Measurements from ENCODE around the gene ATG7. TPM values are rescaled to one million over a fixed set of nuclear protein-coding genes. Genes with fewer than 3 reads are reported as not detected.

ATG7 gene
- total RNA-seq, 4 donors from 2014 or later: 31.3 to 67.7 (median 51.3) TPM

DNA sequence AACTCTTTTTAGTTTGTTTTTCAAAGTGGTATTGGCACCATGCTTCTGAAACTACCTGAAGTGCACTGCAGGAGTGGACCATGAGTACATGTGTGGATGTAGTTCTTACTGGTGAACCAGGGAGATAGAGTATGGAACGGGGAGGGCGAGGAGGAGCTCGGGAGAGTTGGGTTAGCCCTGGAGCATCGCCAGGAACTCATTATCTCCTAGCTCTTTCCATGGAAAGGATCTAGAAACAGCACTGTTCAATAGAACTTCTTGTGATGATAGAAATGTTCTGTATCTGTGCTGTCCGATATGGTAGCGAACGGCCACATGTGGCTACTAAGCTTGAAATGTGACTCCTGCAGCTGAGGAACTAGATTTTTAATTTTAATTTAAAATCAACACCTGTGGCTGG is 324.2 kb downstream of the ATG7 start:
- Histone ChIP-seq H3K4me1 (peaks cover 29 to 61% (median 29%) of the 10 kb centered on the region in 3 donors), H3K9me3 (no peaks in the 10 kb centered on the region), H3K27me3 (no peaks in the 10 kb centered on the region), H3K36me3 (peaks cover 0 to 26% (median 0%) of the 10 kb centered on the region in 3 donors), H3K4me3 (no peak overlapping the region), H3K27ac (no peak overlapping the region)
- intact Hi-C loops (cut with DNase I): no loop called here
- TF ChIP-seq, protein P1, sequence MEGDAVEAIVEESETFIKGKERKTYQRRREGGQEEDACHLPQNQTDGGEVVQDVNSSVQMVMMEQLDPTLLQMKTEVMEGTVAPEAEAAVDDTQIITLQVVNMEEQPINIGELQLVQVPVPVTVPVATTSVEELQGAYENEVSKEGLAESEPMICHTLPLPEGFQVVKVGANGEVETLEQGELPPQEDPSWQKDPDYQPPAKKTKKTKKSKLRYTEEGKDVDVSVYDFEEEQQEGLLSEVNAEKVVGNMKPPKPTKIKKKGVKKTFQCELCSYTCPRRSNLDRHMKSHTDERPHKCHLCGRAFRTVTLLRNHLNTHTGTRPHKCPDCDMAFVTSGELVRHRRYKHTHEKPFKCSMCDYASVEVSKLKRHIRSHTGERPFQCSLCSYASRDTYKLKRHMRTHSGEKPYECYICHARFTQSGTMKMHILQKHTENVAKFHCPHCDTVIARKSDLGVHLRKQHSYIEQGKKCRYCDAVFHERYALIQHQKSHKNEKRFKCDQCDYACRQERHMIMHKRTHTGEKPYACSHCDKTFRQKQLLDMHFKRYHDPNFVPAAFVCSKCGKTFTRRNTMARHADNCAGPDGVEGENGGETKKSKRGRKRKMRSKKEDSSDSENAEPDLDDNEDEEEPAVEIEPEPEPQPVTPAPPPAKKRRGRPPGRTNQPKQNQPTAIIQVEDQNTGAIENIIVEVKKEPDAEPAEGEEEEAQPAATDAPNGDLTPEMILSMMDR (IDR thresholded peaks at IDR 0.05): no peak
- TF ChIP-seq POLR2A (IDR thresholded peaks at IDR 0.05): no peak
- DNase-seq: no peak
- WGBS, 2 donors: 79 to 80% methylated on average over 7 of the region's 7 CpGs

DNA sequence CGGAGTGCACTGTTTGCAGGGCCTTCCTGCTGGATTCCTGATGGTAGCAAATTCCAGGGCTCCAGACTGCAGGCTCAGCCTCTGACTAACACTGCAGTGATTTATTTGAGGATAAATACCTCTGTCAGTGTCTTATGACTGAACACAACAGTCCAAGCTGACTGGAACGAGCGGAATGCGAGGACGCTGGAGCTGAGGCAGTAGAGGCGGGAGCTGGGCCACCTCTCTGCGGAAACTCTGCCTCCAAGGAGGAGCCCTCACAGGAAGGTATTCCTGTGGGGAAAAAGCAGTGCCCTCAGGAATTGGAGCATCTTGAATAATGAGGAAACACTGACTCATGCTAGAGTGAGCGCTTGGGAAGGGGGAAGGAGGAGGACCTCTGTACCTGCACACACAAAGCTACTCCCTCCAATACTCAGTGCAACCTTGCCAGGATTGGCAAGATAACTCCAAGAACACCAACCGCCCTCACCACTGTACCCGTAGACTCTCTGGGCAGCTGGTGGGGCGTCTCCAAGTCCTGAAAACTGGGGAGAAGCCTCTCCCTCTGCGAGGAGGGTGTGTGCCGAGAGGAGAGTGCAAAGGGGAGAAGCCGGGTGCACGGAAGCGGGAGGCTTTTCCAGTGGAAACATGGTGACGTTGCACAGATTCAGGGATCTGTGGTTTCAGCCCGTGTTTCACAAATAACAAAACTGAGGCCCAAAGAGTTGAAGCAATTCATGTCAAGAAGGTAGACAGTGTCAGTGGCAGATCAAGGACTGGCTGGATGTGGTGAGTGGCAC is 328.5 kb downstream of the ATG7 start:
- Histone ChIP-seq H3K27me3 (no peaks in the 10 kb centered on the region), H3K9me3 (no peaks in the 10 kb centered on the region), H3K36me3 (peaks cover 0 to 23% (median 0%) of the 10 kb centered on the region in 3 donors), H3K27ac (peak overlapping the region; percentile 57 to 90 (median 80)), H3K4me3 (no peak overlapping the region), H3K4me1 (peaks cover 25 to 70% (median 34%) of the 10 kb centered on the region in 3 donors)
- no peak for DNase-seq
- no peak for TF ChIP-seq POLR2A (IDR thresholded peaks at IDR 0.05)
- TF ChIP-seq, protein P1 (IDR thresholded peaks at IDR 0.05): no peak
- intact Hi-C loops (cut with DNase I): no loop called here
- WGBS, 2 donors: 29 to 41% methylated on average over 15 to 18 of the region's 18 CpGs

DNA sequence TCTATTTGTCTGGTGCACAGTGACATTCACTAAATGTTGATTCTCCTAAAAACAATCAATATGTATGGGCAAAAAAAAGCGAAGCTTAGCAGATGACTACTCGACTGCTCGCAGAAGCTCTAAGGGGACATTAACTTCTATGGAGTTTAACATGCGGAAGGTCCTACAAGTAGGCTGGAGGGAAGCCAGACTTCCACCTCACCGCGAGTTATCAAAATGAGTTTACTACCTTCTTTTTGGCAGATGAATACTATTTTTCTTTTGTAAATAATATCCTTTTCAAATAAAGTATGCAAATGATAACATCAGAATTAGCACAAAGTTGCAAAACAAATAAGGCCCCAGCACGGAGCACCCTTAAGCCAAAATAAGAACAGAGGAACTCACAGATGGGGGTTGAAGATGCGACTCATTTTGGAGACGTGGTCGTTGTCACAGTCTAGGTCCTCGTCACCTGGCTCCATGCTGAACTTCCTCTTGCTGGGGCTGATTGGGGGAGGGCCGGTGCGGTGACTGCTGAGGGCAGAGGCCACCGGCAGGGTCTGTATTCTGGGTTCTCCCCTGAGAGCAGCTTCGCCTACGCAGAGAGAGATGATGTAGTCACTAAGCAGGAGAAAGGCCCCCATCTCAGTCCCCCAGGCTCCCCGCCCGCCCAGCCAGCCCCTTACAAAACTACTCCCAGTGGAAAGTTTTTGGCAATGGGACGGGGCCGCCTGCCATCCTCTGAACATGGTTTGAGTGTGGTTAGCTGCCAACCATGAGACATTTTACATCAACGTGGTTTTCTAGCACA is 329.4 kb downstream of the ATG7 start:
- H3K4me1 ChIP-seq: peaks cover 25 to 71% (median 34%) of the 10 kb centered on the region in 3 donors

DNA sequence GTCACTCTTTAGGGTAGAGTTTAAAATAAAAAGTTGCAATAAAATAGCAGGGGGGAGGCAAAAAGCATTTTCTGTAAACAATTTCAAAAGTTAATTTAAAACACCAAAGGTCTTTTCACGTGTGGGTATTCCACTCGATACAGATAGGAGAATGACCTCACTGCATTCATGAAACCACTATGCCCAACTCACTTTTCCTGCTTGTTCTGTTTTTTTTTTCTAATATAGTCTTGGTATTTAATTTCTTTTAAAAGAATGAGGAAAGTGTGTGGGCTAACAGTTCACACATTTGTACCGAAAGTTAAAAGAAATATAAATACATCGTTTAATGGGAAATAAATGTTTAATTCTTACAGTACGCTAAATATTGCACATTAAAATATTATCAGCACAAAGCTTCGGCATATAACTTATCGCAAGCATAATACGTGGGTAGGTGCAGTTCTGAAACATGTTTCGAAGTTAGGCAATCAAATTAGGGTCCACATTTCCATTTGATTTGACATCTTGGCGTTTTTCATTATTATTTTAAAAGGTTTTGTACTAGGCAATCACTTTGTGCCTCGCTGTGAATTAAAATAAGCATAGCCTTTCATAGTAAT is 330.1 kb downstream of the ATG7 start:
- no peak overlapping the region for H3K4me3 ChIP-seq
- DNase-seq: no peak

More for the DNA sequence above, 329.4 kb downstream of the ATG7 start:
- peaks cover 0 to 28% (median 0%) of the 10 kb centered on the region in 3 donors for H3K36me3 ChIP-seq
- TF ChIP-seq, protein P1 (IDR thresholded peaks at IDR 0.05): no peak
- TF ChIP-seq POLR2A (IDR thresholded peaks at IDR 0.05): no peak
- H3K9me3 ChIP-seq: no peaks in the 10 kb centered on the region
- H3K4me3 ChIP-seq: no peak overlapping the region
- no peak for DNase-seq
- intact Hi-C loops (cut with DNase I): no loop called here
- 49 to 64% methylated on average over 16 to 17 of the region's 21 CpGs for WGBS, 2 donors
- no peaks in the 10 kb centered on the region for H3K27me3 ChIP-seq
- peak overlapping the region; percentile 57 to 90 (median 80) for H3K27ac ChIP-seq

More for the DNA sequence above, 330.1 kb downstream of the ATG7 start:
- TF ChIP-seq POLR2A (IDR thresholded peaks at IDR 0.05): no peak
- TF ChIP-seq, protein P1 (IDR thresholded peaks at IDR 0.05): no peak
- Histone ChIP-seq H3K4me1 (peaks cover 25 to 74% (median 40%) of the 10 kb centered on the region in 3 donors), H3K27ac (peak overlapping the region in 3 of 4 donors; percentile 78 to 90 (median 81)), H3K36me3 (peaks cover 0 to 28% (median 0%) of the 10 kb centered on the region in 3 donors), H3K9me3 (no peaks in the 10 kb centered on the region), H3K27me3 (no peaks in the 10 kb centered on the region)
- 70 to 71% methylated on average over 11 of the region's 11 CpGs for WGBS, 2 donors
- intact Hi-C loops (cut with DNase I): no loop called here
